K562 (cell line): ENCODE data around the gene EPN2. TPM values are rescaled to one million over a fixed set of nuclear protein-coding genes. Genes with fewer than 3 reads are reported as not detected.

Source experiments
- ATAC-seq: fragments of 200-7000 bp; cut with Tn5 transposase; 3 replicates; pipeline ENCODE4 v1.9.1; 2020; ENCODE audit warnings: moderate library complexity
- BruUV-seq: library from RNA; stranded (reverse); fragments of 400-500 nt; replicated peaks from 2 replicates; lab custom pipeline; 2021; lab: Mats Ljungman, UMichigan
- CTCF ChIA-PET: fragments of 300-600 bp; formaldehyde crosslinking; extraction: SDS; loops from one replicate; lab custom pipeline; 2021; ENCODE audit warnings: low intra/inter-chr PET ratio; lab: Yijun Ruan, JAX
- POLR2A ChIA-PET: fragments of 300-600, 350-650 bp; sonication (Branson Sonifier 250); formaldehyde crosslinking; extraction: SDS; loops from one replicate; lab custom pipeline; 2021; ENCODE audit warnings: antibody characterized with exemption, inconsistent platforms; lab: Yijun Ruan, JAX
- DNase-seq, 4 experiments: peaks; one replicate each; pipeline versions ENCODE4 v3.0.0 to v3.0.0-alpha.2; 2011 to 2018; ENCODE audit warnings: low spot score in 3 of 4, mixed read lengths in 3 of 4; ENCODE audit errors: extremely low read depth in 1 of 4
- FAIRE-seq: peaks from 2 replicates; lab custom pipeline; 2011; peaks lifted over from hg19 to GRCh38; lab: Jason Lieb, UNC
- H2AFZ ChIP-seq: 2 replicates; pipeline ENCODE4 v1.6.0; 2011; ENCODE audit warnings: low read depth, low read length, control low read depth, inconsistent platforms
- H3K27ac ChIP-seq: fragments of 200-600 bp; 3 replicates; pipeline ENCODE4 v1.8.0; 2011; ENCODE audit warnings: low read depth, mild to moderate bottlenecking, control low read depth, inconsistent platforms, low read length, moderate library complexity, mixed read lengths; ENCODE audit errors: extremely low read depth
- H3K27me3 ChIP-seq, 2 experiments: fragments of 300-600 bp in 1 of 2; 2 replicates in 1 of 2; 3 replicates in 1 of 2; pipeline versions ENCODE4 v1.6.0 to v1.8.0; 2011; ENCODE audit warnings: inconsistent platforms in 2 of 2, low read length in 2 of 2, mild to moderate bottlenecking in 1 of 2, mixed read lengths in 1 of 2, moderate library complexity in 1 of 2; ENCODE audit not compliant: control insufficient read depth in 2 of 2, insufficient read depth in 2 of 2
- H3K36me3 ChIP-seq: fragments of 300-600 bp; 3 replicates; pipeline ENCODE4 v1.8.0; 2011; ENCODE audit warnings: mild to moderate bottlenecking, low read length, inconsistent platforms; ENCODE audit not compliant: control insufficient read depth, insufficient read depth
- H3K4me1 ChIP-seq, 2 experiments: fragments of 200-600 bp in 1 of 2; replicated peaks in 1 of 2; 2 replicates in 1 of 2; 3 replicates in 1 of 2; pipeline versions ENCODE4 v1.5.1 to v1.8.0; 2011; ENCODE audit warnings: inconsistent platforms in 2 of 2, low read length in 2 of 2, mild to moderate bottlenecking in 1 of 2, mixed read lengths in 1 of 2, moderate library complexity in 1 of 2; ENCODE audit not compliant: control insufficient read depth in 2 of 2, insufficient read depth in 2 of 2
- H3K4me2 ChIP-seq: 2 replicates; pipeline ENCODE4 v1.6.1; 2011; ENCODE audit warnings: low read length, control low read depth, inconsistent platforms, mixed read lengths; ENCODE audit not compliant: insufficient read depth
- H3K4me3 ChIP-seq: fragments of 200-600 bp; sonication (generic), shearing (Covaris generic); 2 replicates; pipeline ENCODE4 v1.5.1; 2016; ENCODE audit warnings: control low read depth, inconsistent platforms
- H3K79me2 ChIP-seq: fragments of 200-600 bp; 3 replicates; pipeline ENCODE4 v1.8.0; 2011; ENCODE audit warnings: low read length, inconsistent platforms; ENCODE audit not compliant: control insufficient read depth, insufficient read depth
- H3K9ac ChIP-seq, 2 experiments: 2 replicates each; pipeline versions ENCODE4 v1.6.0 to v1.6.1; 2011; ENCODE audit warnings: low read depth in 2 of 2, low read length in 2 of 2, control low read depth in 1 of 2, inconsistent platforms in 1 of 2, mild to moderate bottlenecking in 1 of 2, mixed read lengths in 1 of 2; ENCODE audit not compliant: insufficient read depth in 1 of 2
- H3K9me1 ChIP-seq: one replicate; pipeline ENCODE4 v1.6.0; 2011; ENCODE audit warnings: inconsistent platforms, mild to moderate bottlenecking, low read length, moderate library complexity; ENCODE audit not compliant: control insufficient read depth, insufficient read depth
- H3K9me3 ChIP-seq: replicated peaks from 2 replicates; pipeline ENCODE4 v1.5.1; 2011; ENCODE audit warnings: low read depth, low read length, inconsistent platforms; ENCODE audit not compliant: control insufficient read depth, insufficient read depth
- H4K20me1 ChIP-seq: replicated peaks from 2 replicates; pipeline ENCODE4 v1.6.1; 2011; ENCODE audit warnings: low read length, inconsistent platforms, mixed read lengths; ENCODE audit not compliant: control insufficient read depth, insufficient read depth
- ARID4B ChIP-seq: sonication (generic); formaldehyde crosslinking; IDR thresholded peaks from 2 replicates; pipeline ENCODE4 v1.8.0; 2022; ENCODE audit warnings: mild to moderate bottlenecking, missing genetic modification reagents
- FOXO4 ChIP-seq: fragments of 450-650 bp; formaldehyde crosslinking; IDR thresholded peaks from 2 replicates; pipeline ENCODE4 v1.4.0; 2020; ENCODE audit warnings: mild to moderate bottlenecking, moderate library complexity
- MECOM ChIP-seq: fragments of 250-450 bp; sonication (Bioruptor Pico); IDR thresholded peaks from 2 replicates; pipeline ENCODE4 v1.8.0; 2022; ENCODE audit warnings: inconsistent platforms
- MXD1 ChIP-seq: fragments of 250-450 bp; sonication (Bioruptor Pico); IDR thresholded peaks from 2 replicates; pipeline ENCODE4 v1.8.0; 2021; ENCODE audit warnings: borderline replicate concordance, mild to moderate bottlenecking, moderate library complexity; ENCODE audit not compliant: poor library complexity, severe bottlenecking
- NR2C1 ChIP-seq, 2 experiments: fragments of 450-650 bp; IDR thresholded peaks; 2 replicates each; pipeline ENCODE4 v1.6.1; 2017; ENCODE audit warnings: mild to moderate bottlenecking in 2 of 2, antibody characterized with exemption in 1 of 2, inconsistent platforms in 1 of 2, missing compliant biosample characterization in 1 of 2, missing genetic modification characterization in 1 of 2
- POLR2G ChIP-seq: fragments of 200-400 bp; formaldehyde crosslinking; IDR thresholded peaks from 2 replicates; pipeline ENCODE4 v1.6.1; 2017; ENCODE audit warnings: low read depth, mild to moderate bottlenecking, antibody characterized with exemption, low read length, moderate library complexity
- WGBS: fragments of 100-300 bp; shearing (Covaris generic); methylation state at CpG from one replicate; pipeline ENCODE4 v1.1.6; 2016; ENCODE audit warnings: low coverage, mixed read lengths; ENCODE audit not compliant: insufficient coverage; ENCODE audit errors: missing lambda C conversion rate; 5-methylcytosine and 5-hydroxymethylcytosine counted together
- in situ Hi-C: fragments of 300-500 bp; cut with MboI; formaldehyde crosslinking; loops from 4 replicates; pipeline ENCODE4 v1.15.0; 2018; ENCODE audit warnings: inconsistent platforms, mixed read lengths
- intact Hi-C: fragments of 100-400 bp; cut with micrococcal nuclease; formaldehyde crosslinking; loops from 2 replicates; pipeline ENCODE4 v1.14.2; 2022
- polyA plus RNA-seq, 8 experiments: library from polyadenylated mRNA; depleted of rRNA in 4 of 8; stranded (reverse) in 5 of 8; unstranded in 3 of 8; fragments of >200 nt; fragmentation: Nextera tagmentation in 2 of 8; fragmentation: Illumina TruSeq in 1 of 8; extraction: Ambion mirVana in 2 of 8; extraction: Trizol in 1 of 8; gene quantifications; 2 replicates each; pipeline versions ENCODE4 v1.2.1 to v1.2.3, GENCODE V29; 2011 to 2014; ENCODE audit warnings: inconsistent platforms in 1 of 8, missing spikeins in 1 of 8
- total RNA-seq, 7 experiments: library from RNA; depleted of rRNA in 6 of 7; stranded (reverse); fragments of >200 nt in 6 of 7; fragmentation: Illumina TruSeq in 2 of 7; extraction: Trizol in 2 of 7; gene quantifications; 2 replicates each; pipeline versions ENCODE4 v1.2.1 to v1.2.3, GENCODE V29; 2011 to 2021; ENCODE audit warnings: low replicate concordance in 1 of 7

Gene EPN2
- total and polyA plus RNA-seq, 9 of the 15 experiments (the other 6 are each of a cell fraction or from before 2014, with no cell fraction given): 1.0 to 12.9 (median 8.9) TPM

GRCh38 chr17:19328441-19329061 is 91.4 kb downstream of the EPN2 start:
- Histone ChIP-seq H2AFZ (no peak overlapping the region), H3K9me3 (no peaks in the 10 kb centered on the region), H3K9ac (no peak overlapping the region), H4K20me1 (no peaks in the 10 kb centered on the region), H3K4me2 (no peak overlapping the region), H3K4me3 (no peak overlapping the region), H3K4me1 (peaks cover 0 to 7% of the 10 kb centered on the region in 2 experiments; a peak in 2 of 5 replicates), H3K9me1 (no peaks in the 10 kb centered on the region), H3K79me2 (no peaks in the 10 kb centered on the region), H3K27ac (no peak overlapping the region), H3K27me3 (no peaks in the 10 kb centered on the region), H3K36me3 (no peaks in the 10 kb centered on the region; the same call in 2 of the 3 replicates)
- CTCF ChIA-PET: no interaction called here
- POLR2A ChIA-PET: interaction anchor here (0.7 kb wide), 1 partner anchor 8 kb away, joined by 4 read pairs; no protein-coding TSS in a partner anchor
- WGBS: 88% methylated on average over 4 of the region's 10 CpGs
- TF ChIP-seq MXD1 (CRISPR knock-in tag) (no peak), NR2C1 (IDR thresholded peaks at IDR 0.05) (no peak), NR2C1 (tag; IDR thresholded peaks at IDR 0.05) (no peak)
- DNase-seq: no peak
- no peak for ATAC-seq
- FAIRE-seq: no peak
- BruUV-seq: no TSS peak
- intact Hi-C loops (no loop called here), in situ Hi-C loops (no loop called here)

GRCh38 chr17:19329136-19329535 is 92.0 kb downstream of the EPN2 start:
- no peaks in the 10 kb centered on the region for H3K79me2 ChIP-seq
- WGBS: 57% methylated on average over 2 of the region's 2 CpGs
- CTCF ChIA-PET: no interaction called here
- no peak for ATAC-seq
- no peaks in the 10 kb centered on the region for H3K27me3 ChIP-seq
- no peak for DNase-seq
- 0 out of 4 replicates have a peak overlapping the region, but pooled peaks of 1 of the 2 experiments have one; percentile 5 for H3K9ac ChIP-seq
- H3K9me3 ChIP-seq: no peaks in the 10 kb centered on the region
- in situ Hi-C loops (no loop called here), intact Hi-C loops (no loop called here)
- H3K4me3 ChIP-seq: no peak overlapping the region
- no peaks in the 10 kb centered on the region; the same call in 2 of the 3 replicates for H3K36me3 ChIP-seq
- FAIRE-seq: no peak
- POLR2A ChIA-PET: no interaction called here
- H3K4me2 ChIP-seq: no peak overlapping the region
- TF ChIP-seq FOXO4 (CRISPR knock-in tag) (no peak), ARID4B (CRISPR knock-in tag) (no peak), POLR2G (0 out of 2 replicates have a peak, but pooled peaks have one; percentile 25), MECOM (CRISPR knock-in tag) (no peak)
- no peaks in the 10 kb centered on the region for H3K9me1 ChIP-seq
- H4K20me1 ChIP-seq: no peaks in the 10 kb centered on the region
- BruUV-seq: no TSS peak
- H3K27ac ChIP-seq: no peak overlapping the region
- H3K4me1 ChIP-seq: peaks cover 0 to 7% of the 10 kb centered on the region in 2 experiments; a peak in 2 of 5 replicates
- no peak overlapping the region for H2AFZ ChIP-seq
